ENCODE data around the gene TMCC2.

TMCC2 gene

GRCh38 chr1:205256951-205257625 is 29.3 kb downstream of the TMCC2 start:
- no peaks in the 10 kb centered on the region for H3K27me3 ChIP-seq (ENCODE audit: insufficient read depth, low read depth)
- no peak overlapping the region for H3K27ac ChIP-seq
- H3K9ac ChIP-seq, result no peak overlapping the region
- no peaks in the 10 kb centered on the region; the same call in 1 of the 2 replicates for H3K79me2 ChIP-seq (ENCODE audit: insufficient read depth, low read depth)
- no peak overlapping the region for H2AFZ ChIP-seq (ENCODE audit: low read depth)
- H3K36me3 ChIP-seq (ENCODE audit: insufficient read depth), result no peaks in the 10 kb centered on the region
- H3K4me1 ChIP-seq (ENCODE audit: low read depth, poor library complexity, severe bottlenecking), result peaks cover 94% of the 10 kb centered on the region
- TF ChIP-seq CTCF (conservative IDR thresholded peaks at IDR 0.05; ENCODE audit: low read depth, low read length), result no peak
- H3K4me2 ChIP-seq, result peak overlapping the region; percentile 84; the same call in 1 of the 2 replicates
- H4K20me1 ChIP-seq (ENCODE audit: insufficient read depth), result no peaks in the 10 kb centered on the region
- no peak overlapping the region for H3K4me3 ChIP-seq (IDR thresholded peaks at IDR 0.05; ENCODE audit: insufficient read depth, low read depth, low read length)

GRCh38 chr1:205257735-205258134 is 30.0 kb downstream of the TMCC2 start:
- no peaks in the 10 kb centered on the region; the same call in 1 of the 2 replicates for H3K79me2 ChIP-seq (ENCODE audit: insufficient read depth, low read depth)
- no peak overlapping the region for H2AFZ ChIP-seq (ENCODE audit: low read depth)
- H3K4me3 ChIP-seq (IDR thresholded peaks at IDR 0.05; ENCODE audit: insufficient read depth, low read depth, low read length), result no peak overlapping the region
- H3K4me1 ChIP-seq (ENCODE audit: low read depth, poor library complexity, severe bottlenecking), result peaks cover 94% of the 10 kb centered on the region
- H3K9ac ChIP-seq, result no peak overlapping the region
- H3K27ac ChIP-seq, result no peak overlapping the region; the same call in 1 of the 2 replicates
- TF ChIP-seq CTCF (conservative IDR thresholded peaks at IDR 0.05; ENCODE audit: low read depth, low read length), result no peak
- H3K36me3 ChIP-seq (ENCODE audit: insufficient read depth), result no peaks in the 10 kb centered on the region
- H4K20me1 ChIP-seq (ENCODE audit: insufficient read depth), result no peaks in the 10 kb centered on the region
- no peaks in the 10 kb centered on the region for H3K27me3 ChIP-seq (ENCODE audit: insufficient read depth, low read depth)
- peak overlapping the region; percentile 84; the same call in 1 of the 2 replicates for H3K4me2 ChIP-seq

GRCh38 chr1:205258261-205258691 is 30.5 kb downstream of the TMCC2 start:
- H3K4me2 ChIP-seq, result peak overlapping the region; percentile 84
- no peak for TF ChIP-seq CTCF (conservative IDR thresholded peaks at IDR 0.05; ENCODE audit: low read depth, low read length)
- H3K79me2 ChIP-seq (ENCODE audit: insufficient read depth, low read depth), result no peaks in the 10 kb centered on the region; the same call in 1 of the 2 replicates
- H3K36me3 ChIP-seq (ENCODE audit: insufficient read depth), result no peaks in the 10 kb centered on the region
- peaks cover 94% of the 10 kb centered on the region for H3K4me1 ChIP-seq (ENCODE audit: low read depth, poor library complexity, severe bottlenecking)
- H4K20me1 ChIP-seq (ENCODE audit: insufficient read depth), result no peaks in the 10 kb centered on the region
- no peak overlapping the region for H3K4me3 ChIP-seq (IDR thresholded peaks at IDR 0.05; ENCODE audit: insufficient read depth, low read depth, low read length)
- peak overlapping the region; percentile 8; the same call in 1 of the 2 replicates for H2AFZ ChIP-seq (ENCODE audit: low read depth)
- peak overlapping the region; percentile 40; the same call in 1 of the 2 replicates for H3K9ac ChIP-seq
- no peaks in the 10 kb centered on the region for H3K27me3 ChIP-seq (ENCODE audit: insufficient read depth, low read depth)
- H3K27ac ChIP-seq, result peak overlapping the region; percentile 73

- peaks cover 94% of the 10 kb centered on the region for H3K4me1 ChIP-seq (ENCODE audit: low read depth, poor library complexity, severe bottlenecking)
- H3K4me2 ChIP-seq, result peak overlapping the region; percentile 84
- peak overlapping the region; percentile 73 for H3K27ac ChIP-seq
- H3K36me3 ChIP-seq (ENCODE audit: insufficient read depth), result no peaks in the 10 kb centered on the region
- peak overlapping the region; percentile 40; the same call in 1 of the 2 replicates for H3K9ac ChIP-seq
- H3K4me3 ChIP-seq (IDR thresholded peaks at IDR 0.05; ENCODE audit: insufficient read depth, low read depth, low read length), result no peak overlapping the region
- H4K20me1 ChIP-seq (ENCODE audit: insufficient read depth), result no peaks in the 10 kb centered on the region
- H2AFZ ChIP-seq (ENCODE audit: low read depth), result peak overlapping the region; percentile 32; the same call in 1 of the 2 replicates
- H3K79me2 ChIP-seq (ENCODE audit: insufficient read depth, low read depth), result no peaks in the 10 kb centered on the region; the same call in 1 of the 2 replicates
- no peaks in the 10 kb centered on the region for H3K27me3 ChIP-seq (ENCODE audit: insufficient read depth, low read depth)
- TF ChIP-seq CTCF (conservative IDR thresholded peaks at IDR 0.05; ENCODE audit: low read depth, low read length), result no peak
Measured at GRCh38 chr1:205258719-205259118, 31.0 kb downstream of the TMCC2 start.
